GM13977 (cell line): ENCODE measurements around the gene INHBB.

Source experiments
- DNase-seq: peaks from one replicate; pipeline ENCODE4 v3.0.0; 2012; ENCODE audit warnings: low spot score
- CTCF ChIP-seq: IDR thresholded peaks from 2 replicates; pipeline ENCODE4 v1.5.1; 2012; ENCODE audit warnings: mild to moderate bottlenecking, control low read depth; ENCODE audit not compliant: insufficient read depth; ENCODE audit errors: extremely low read depth, missing control alignments
- in situ Hi-C: fragments of 300-500 bp; cut with MboI; formaldehyde crosslinking; loops from one replicate; pipeline ENCODE4 v1.12.0; 2022; ENCODE audit warnings: low sequenced_read_pairs, low pct_unique_long_range_greater_than_20kb, mixed read lengths, inconsistent platforms; ENCODE audit not compliant: unreplicated experiment

The INHBB gene

GRCh38 chr2:120323807-120324399 lies 22.0 kb upstream of the INHBB start:
- TF ChIP-seq CTCF, result no peak
- no peak for DNase-seq
- in situ Hi-C loops, result no loop called here

GRCh38 chr2:120324933-120325332 lies 21.0 kb upstream of the INHBB start:
- in situ Hi-C loops, result loop anchor here (25.0 kb wide), 1 partner anchor 337 kb away; no protein-coding TSS in a partner anchor
- TF ChIP-seq CTCF, result no peak

DNA sequence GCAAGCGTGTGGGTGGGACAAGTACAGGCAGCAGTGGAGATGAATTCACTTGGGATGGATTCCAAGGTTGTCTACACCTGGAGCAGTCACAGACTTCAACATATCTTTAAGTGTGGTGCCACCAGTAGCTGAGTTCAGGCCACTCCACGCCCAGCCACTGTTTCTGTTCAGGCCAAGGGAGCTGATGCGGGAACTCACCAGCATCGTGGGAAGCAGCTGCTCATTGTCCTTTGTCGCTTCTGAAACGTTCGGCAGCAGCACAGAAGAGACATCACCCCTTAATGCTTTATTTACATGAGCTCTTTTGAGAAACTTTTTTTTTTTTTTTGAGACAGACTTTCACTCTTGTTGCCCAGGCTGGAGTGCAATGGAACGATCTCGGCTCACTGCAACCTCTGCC lies 19.9 kb upstream of the INHBB start:
- TF ChIP-seq CTCF, result no peak
- no peak for DNase-seq
- in situ Hi-C loops, result loop anchor here (25.0 kb wide), 1 partner anchor 336 kb away; no protein-coding TSS in a partner anchor

More at GRCh38 chr2:120324933-120325332, 21.0 kb upstream of the INHBB start:
- no peak for DNase-seq

DNA sequence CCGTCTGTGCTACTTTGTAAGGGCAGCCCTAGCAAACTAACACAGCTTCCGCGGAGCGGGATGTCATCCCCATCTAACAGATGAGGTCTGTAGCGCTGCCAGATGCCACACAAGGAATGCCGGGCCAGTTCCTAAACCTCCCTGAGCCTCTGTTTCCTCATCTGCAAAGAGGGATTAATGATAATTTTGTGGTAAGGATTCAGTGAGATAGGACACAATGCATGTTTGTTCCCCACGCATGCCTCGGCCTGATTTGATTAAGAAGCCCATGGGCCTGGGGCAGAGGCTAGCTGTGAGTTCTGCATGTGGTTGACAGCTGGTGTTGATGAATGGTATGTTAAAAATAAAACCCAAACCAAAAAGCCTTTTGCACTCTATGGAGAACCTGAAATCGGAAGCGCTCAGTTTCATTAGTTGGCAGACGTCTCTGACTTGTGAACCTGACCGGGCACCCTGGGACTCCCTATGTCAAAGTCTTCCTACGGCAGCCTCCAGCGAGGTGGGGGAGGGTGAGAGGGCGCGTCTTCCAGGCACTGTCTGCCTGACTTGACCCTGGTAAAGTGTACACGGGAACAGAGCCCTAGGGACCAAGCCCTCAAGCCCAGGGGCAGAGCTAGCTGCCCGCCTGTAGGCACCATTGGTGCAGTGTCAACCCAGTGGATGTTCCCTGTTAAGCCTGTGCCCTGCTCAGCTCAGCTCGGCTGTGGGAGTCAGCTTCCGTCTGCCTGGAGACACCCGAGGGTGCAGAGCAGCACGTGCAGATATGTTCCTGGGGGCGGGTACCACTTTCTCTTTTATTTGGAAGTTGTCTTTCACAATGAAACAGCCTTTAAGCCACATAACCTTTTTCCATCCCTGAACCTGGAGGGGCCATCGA lies 14.8 kb upstream of the INHBB start:
- TF ChIP-seq CTCF, result no peak

DNA sequence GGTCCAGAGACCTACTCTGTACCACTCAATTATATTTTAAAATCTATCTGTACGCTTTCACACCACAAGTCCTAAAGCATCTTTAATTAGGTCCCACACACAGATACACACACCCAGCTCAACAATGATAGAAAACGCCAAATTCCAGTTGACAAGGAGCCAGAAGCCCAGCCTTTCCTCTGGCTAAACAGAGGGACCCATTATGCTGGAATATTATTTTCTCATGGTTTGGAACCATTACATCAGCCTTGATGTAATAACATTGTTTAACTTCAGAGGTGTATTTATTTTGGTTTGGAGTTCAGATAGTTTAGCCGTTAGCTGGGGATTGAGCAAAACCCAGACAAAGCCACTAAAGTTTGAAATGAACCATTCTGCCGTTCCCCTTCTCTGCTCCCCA lies 14.0 kb upstream of the INHBB start:
- DNase-seq, result no peak
- in situ Hi-C loops, result loop anchor here (25.0 kb wide), 1 partner anchor 330 kb away; no protein-coding TSS in a partner anchor
- TF ChIP-seq CTCF, result no peak

More for the DNA sequence above, 14.8 kb upstream of the INHBB start:
- in situ Hi-C loops, result loop anchor here (25.0 kb wide), 1 partner anchor 331 kb away; no protein-coding TSS in a partner anchor
- no peak for DNase-seq

DNA sequence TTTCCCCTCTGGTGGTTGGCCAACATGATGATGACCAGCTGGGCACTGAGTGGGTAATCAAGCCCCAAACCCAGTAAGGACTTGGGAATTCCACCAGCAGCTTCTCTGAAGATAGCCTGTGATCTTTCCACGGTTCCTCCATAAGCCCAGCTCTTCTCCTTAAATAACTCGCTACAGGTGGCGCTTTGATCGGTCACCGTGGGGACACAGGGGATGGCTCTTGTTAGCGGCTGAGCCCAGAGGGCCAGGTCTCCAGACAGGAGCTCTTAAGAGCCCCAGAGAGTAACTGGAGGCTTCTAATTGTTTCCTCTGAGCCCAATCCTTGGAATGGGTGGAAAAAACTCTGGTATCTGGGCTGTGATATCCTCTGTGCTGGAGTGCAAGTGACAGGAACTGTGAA lies 13.6 kb upstream of the INHBB start:
- TF ChIP-seq CTCF, result no peak
- in situ Hi-C loops, result loop anchor here (25.0 kb wide), 1 partner anchor 330 kb away; no protein-coding TSS in a partner anchor
- DNase-seq, result no peak
